Thyroid gland (tissue), 4 donors: ENCODE measurements around the gene MYOG. TPM values are rescaled to one million over a fixed set of nuclear protein-coding genes. Genes with fewer than 3 reads are reported as not detected.

Source experiments
- DNase-seq, 2 donors: peaks; one replicate each; pipeline ENCODE4 v3.0.0-alpha.2; 2019
- H3K27ac ChIP-seq, 3 donors: fragments of 200-600 bp; sonication (generic); 1 replicate in 2 of 3; 2 replicates in 1 of 3; pipeline ENCODE4 v1.5.1; 2016 to 2019; ENCODE audit warnings: mild to moderate bottlenecking in 1 of 3, moderate library complexity in 1 of 3
- H3K27me3 ChIP-seq: fragments of 200-600 bp; sonication (generic); one replicate; pipeline ENCODE4 v1.5.1; 2019
- H3K36me3 ChIP-seq, 2 donors: fragments of 200-600 bp; sonication (generic); one replicate each; pipeline ENCODE4 v1.5.1; 2016 to 2019
- H3K4me1 ChIP-seq, 2 donors: fragments of 200-600 bp; sonication (generic); one replicate each; pipeline ENCODE4 v1.5.1; 2017 to 2019
- H3K4me3 ChIP-seq, 3 donors: fragments of 200-600 bp; sonication (generic); replicated peaks in 1 of 3; 1 replicate in 2 of 3; 2 replicates in 1 of 3; pipeline ENCODE4 v1.5.1; 2016; ENCODE audit warnings: mild to moderate bottlenecking in 1 of 3
- H3K9me3 ChIP-seq: fragments of 200-600 bp; sonication (generic); one replicate; pipeline ENCODE4 v1.5.1; 2017
- CTCF ChIP-seq, 6 experiments: fragments of 200-600 bp in 3 of 6; fragments of 450-650 bp in 3 of 6; sonication (generic) in 3 of 6; IDR thresholded peaks; one replicate each; pipeline ENCODE4 v1.5.1; 2016 to 2019; ENCODE audit warnings: antibody characterized with exemption in 6 of 6, mild to moderate bottlenecking in 2 of 6, inconsistent platforms in 1 of 6, moderate library complexity in 1 of 6
- POLR2A ChIP-seq, 2 donors: fragments of 450-650 bp; IDR thresholded peaks; one replicate each; pipeline ENCODE4 v1.6.1; 2017; ENCODE audit warnings: antibody characterized with exemption in 2 of 2, mild to moderate bottlenecking in 2 of 2, moderate library complexity in 1 of 2
- WGBS, 2 donors: methylation state at CpG; one replicate each; pipeline ENCODE4 v1.1.5; 2017; 5-methylcytosine and 5-hydroxymethylcytosine counted together
- intact Hi-C: fragments of 100-400 bp; cut with DNase I; formaldehyde crosslinking; loops from one replicate; pipeline ENCODE4 v1.15.1; 2023
- total RNA-seq, 4 donors: library from RNA; depleted of rRNA; stranded (reverse); fragments of >200 nt; gene quantifications; one replicate each; pipeline ENCODE4 v1.2.3, GENCODE V29; 2016

MYOG gene
- total RNA-seq, 4 donors from 2014 or later = not detected

- WGBS, 2 donors = 59 to 65% methylated on average over 10 of the region's 10 CpGs
- TF ChIP-seq POLR2A (IDR thresholded peaks at IDR 0.05) (no peak), CTCF (IDR thresholded peaks at IDR 0.05) (no peak)
- Histone ChIP-seq H3K9me3 (no peaks in the 10 kb centered on the region), H3K4me3 (no peak overlapping the region), H3K27me3 (no peaks in the 10 kb centered on the region), H3K36me3 (no peaks in the 10 kb centered on the region), H3K4me1 (no peaks in the 10 kb centered on the region), H3K27ac (no peak overlapping the region)
- DNase-seq = no peak
- intact Hi-C loops = loop anchor here (2.0 to 5.0 kb wide), 2 partner anchors 56 to 101 kb away; no protein-coding TSS in a partner anchor
Measured at GRCh38 chr1:203116091-203116820, 30.4 kb upstream of the MYOG start.

- no peak for DNase-seq
- no peak for TF ChIP-seq POLR2A (IDR thresholded peaks at IDR 0.05)
- TF ChIP-seq CTCF (IDR thresholded peaks at IDR 0.05) = no peak
- H3K4me3 ChIP-seq = no peak overlapping the region
- H3K27me3 ChIP-seq = no peaks in the 10 kb centered on the region
- WGBS, 2 donors = 61 to 68% methylated on average over 7 of the region's 7 CpGs
- no peaks in the 10 kb centered on the region for H3K36me3 ChIP-seq
- no peaks in the 10 kb centered on the region for H3K9me3 ChIP-seq
- H3K27ac ChIP-seq = no peak overlapping the region
- intact Hi-C loops = no loop called here
- H3K4me1 ChIP-seq = no peaks in the 10 kb centered on the region
Measured at GRCh38 chr1:203114202-203114601, 28.4 kb upstream of the MYOG start.

GRCh38 chr1:203113308-203113707, 27.5 kb upstream of the MYOG start:
- 72 to 78% methylated on average over 4 of the region's 4 CpGs for WGBS, 2 donors
- no peak overlapping the region for H3K4me3 ChIP-seq
- no peaks in the 10 kb centered on the region for H3K4me1 ChIP-seq
- no peaks in the 10 kb centered on the region for H3K9me3 ChIP-seq
- no peaks in the 10 kb centered on the region for H3K27me3 ChIP-seq
- DNase-seq = no peak
- no peaks in the 10 kb centered on the region for H3K36me3 ChIP-seq
- intact Hi-C loops = no loop called here
- TF ChIP-seq POLR2A (IDR thresholded peaks at IDR 0.05) (no peak), CTCF (IDR thresholded peaks at IDR 0.05) (no peak)
- H3K27ac ChIP-seq = no peak overlapping the region

- Histone ChIP-seq H3K36me3 (no peaks in the 10 kb centered on the region), H3K4me1 (no peaks in the 10 kb centered on the region), H3K4me3 (no peak overlapping the region), H3K9me3 (no peaks in the 10 kb centered on the region), H3K27ac (no peak overlapping the region), H3K27me3 (no peaks in the 10 kb centered on the region)
- intact Hi-C loops = no loop called here
- no peak for DNase-seq
- TF ChIP-seq POLR2A (IDR thresholded peaks at IDR 0.05) = no peak
- no peak for TF ChIP-seq CTCF (IDR thresholded peaks at IDR 0.05)
- 43 to 53% methylated on average over 2 of the region's 2 CpGs for WGBS, 2 donors
Measured at GRCh38 chr1:203112475-203112874, 26.7 kb upstream of the MYOG start.

GRCh38 chr1:203104789-203105390, 19.1 kb upstream of the MYOG start:
- H3K4me1 ChIP-seq = no peaks in the 10 kb centered on the region
- TF ChIP-seq POLR2A (IDR thresholded peaks at IDR 0.05) (no peak), CTCF (IDR thresholded peaks at IDR 0.05) (no peak)
- H3K4me3 ChIP-seq = no peak overlapping the region
- no peaks in the 10 kb centered on the region for H3K27me3 ChIP-seq
- no peak for DNase-seq
- H3K36me3 ChIP-seq = no peaks in the 10 kb centered on the region
- peaks cover 4% of the 10 kb centered on the region for H3K9me3 ChIP-seq
- intact Hi-C loops = no loop called here
- H3K27ac ChIP-seq = no peak overlapping the region
